Activated T-cell treated with anti-CD3 and anti-CD28 coated beads for 24 hours (primary cell): ENCODE results near the gene ANKRD44.

Experiments
- DNase-seq: peaks from one replicate; pipeline ENCODE4 v3.0.0-alpha.2; 2020; ENCODE audit warnings: low read depth

The ANKRD44 gene

GRCh38 chr2:197108758-197109157 lies 201.8 kb downstream of the ANKRD44 start:
- DNase-seq = no peak

GRCh38 chr2:197107291-197108269 lies 203.0 kb downstream of the ANKRD44 start:
- DNase-seq = no peak

- DNase-seq = no peak
These were observed 207.2 kb downstream of the ANKRD44 start for GRCh38 chr2:197103363-197103762.

GRCh38 chr2:197102231-197102630 lies 208.3 kb downstream of the ANKRD44 start:
- no peak for DNase-seq

- DNase-seq = no peak
These were observed 209.1 kb downstream of the ANKRD44 start for GRCh38 chr2:197101519-197101918.

- DNase-seq = no peak
These were observed 212.8 kb downstream of the ANKRD44 start for GRCh38 chr2:197097578-197098366.

- no peak for DNase-seq
These were observed 213.9 kb downstream of the ANKRD44 start for GRCh38 chr2:197096649-197097048.

GRCh38 chr2:197092431-197092830 lies 218.1 kb downstream of the ANKRD44 start:
- no peak for DNase-seq

- DNase-seq = no peak
These were observed 219.7 kb downstream of the ANKRD44 start for GRCh38 chr2:197090742-197091367.

GRCh38 chr2:197089655-197090054 lies 220.9 kb downstream of the ANKRD44 start:
- no peak for DNase-seq

GRCh38 chr2:197088694-197089093 lies 221.9 kb downstream of the ANKRD44 start:
- DNase-seq = no peak

- DNase-seq = no peak
These were observed 224.1 kb downstream of the ANKRD44 start for GRCh38 chr2:197086500-197086899.

- no peak for DNase-seq
These were observed 224.9 kb downstream of the ANKRD44 start for GRCh38 chr2:197085665-197086064.

GRCh38 chr2:197081294-197081693 lies 229.3 kb downstream of the ANKRD44 start:
- DNase-seq = no peak

GRCh38 chr2:197080578-197081216 lies 229.9 kb downstream of the ANKRD44 start:
- no peak for DNase-seq

GRCh38 chr2:197079832-197080555 lies 230.6 kb downstream of the ANKRD44 start:
- DNase-seq = no peak

- no peak for DNase-seq
These were observed 231.2 kb downstream of the ANKRD44 start for GRCh38 chr2:197079414-197079813.

- no peak for DNase-seq
These were observed 232.0 kb downstream of the ANKRD44 start for GRCh38 chr2:197078535-197078934.

GRCh38 chr2:197077336-197077735 lies 233.2 kb downstream of the ANKRD44 start:
- no peak for DNase-seq

- no peak for DNase-seq
These were observed 233.9 kb downstream of the ANKRD44 start for GRCh38 chr2:197076652-197077051.

- DNase-seq = no peak
These were observed 234.7 kb downstream of the ANKRD44 start for GRCh38 chr2:197075754-197076337.
